Esophagus muscularis mucosa (tissue), 4 donors: Measurements from ENCODE around the gene UTP11. TPM values are rescaled to one million over a fixed set of nuclear protein-coding genes. Genes with fewer than 3 reads are reported as not detected.

ENCODE experiments used
- DNase-seq: peaks from one replicate; pipeline ENCODE4 v3.0.0-alpha.2; 2017; ENCODE audit errors: extremely low spot score
- H3K27ac ChIP-seq, 4 donors: fragments of 200-600 bp; sonication (generic); replicated peaks in 1 of 4; 1 replicate in 3 of 4; 2 replicates in 1 of 4; pipeline ENCODE4 v1.5.1; 2016 to 2019; ENCODE audit warnings: mild to moderate bottlenecking in 1 of 4
- H3K27me3 ChIP-seq, 4 donors: fragments of 200-600 bp; sonication (generic); one replicate each; pipeline versions ENCODE4 v1.5.1 to v1.6.0; 2016 to 2019
- H3K36me3 ChIP-seq, 4 donors: fragments of 200-600 bp; sonication (generic); one replicate each; pipeline ENCODE4 v1.5.1; 2016 to 2019
- H3K4me1 ChIP-seq, 4 donors: fragments of 200-600 bp; sonication (generic); one replicate each; pipeline ENCODE4 v1.5.1; 2016 to 2019
- H3K4me3 ChIP-seq, 4 donors: fragments of 200-600 bp; sonication (generic); 1 replicate in 2 of 4; 2 replicates in 2 of 4; pipeline ENCODE4 v1.5.1; 2016 to 2019; ENCODE audit warnings: mild to moderate bottlenecking in 4 of 4, moderate library complexity in 1 of 4
- H3K9me3 ChIP-seq, 4 donors: fragments of 200-600 bp; sonication (generic); 1 replicate in 3 of 4; 2 replicates in 1 of 4; pipeline ENCODE4 v1.5.1; 2016 to 2019
- CTCF ChIP-seq, 3 experiments: fragments of 200-600 bp in 2 of 3; fragments of 450-650 bp in 1 of 3; sonication (generic) in 2 of 3; IDR thresholded peaks; one replicate each; pipeline ENCODE4 v1.5.1; 2017 to 2019; ENCODE audit warnings: antibody characterized with exemption in 3 of 3, mild to moderate bottlenecking in 2 of 3, moderate library complexity in 1 of 3
- EP300 ChIP-seq: sonication (generic); formaldehyde crosslinking; IDR thresholded peaks from one replicate; pipeline ENCODE4 v1.6.1; 2017; ENCODE audit warnings: antibody characterized with exemption
- POLR2A ChIP-seq: fragments of 450-650 bp; IDR thresholded peaks from one replicate; pipeline ENCODE4 v1.6.1; 2017; ENCODE audit warnings: antibody characterized with exemption, moderate library complexity, mild to moderate bottlenecking, low read depth
- POLR2AphosphoS5 ChIP-seq, 2 donors: sonication (generic); formaldehyde crosslinking; IDR thresholded peaks; one replicate each; pipeline ENCODE4 v1.6.1; 2017; ENCODE audit warnings: antibody characterized with exemption in 2 of 2
- WGBS: methylation state at CpG from one replicate; pipeline ENCODE4 v1.1.5; 2018; 5-methylcytosine and 5-hydroxymethylcytosine counted together
- intact Hi-C: fragments of 100-400 bp; cut with DNase I; formaldehyde crosslinking; loops from one replicate; pipeline ENCODE4 v1.15.1; 2023
- total RNA-seq, 4 donors: library from RNA; depleted of rRNA; stranded (reverse); fragments of >200 nt; gene quantifications; one replicate each; pipeline versions ENCODE4 v1.1.0 to v1.2.1, GENCODE V29; 2016

UTP11 gene
- total RNA-seq, 4 donors from 2014 or later: 39.7 to 55.8 (median 42.4) TPM

GRCh38 chr1:38006008-38006828, 6.3 kb upstream of the UTP11 start:
- peak overlapping the region; percentile 93 to 97 (median 95) for H3K27ac ChIP-seq
- H3K9me3 ChIP-seq: no peaks in the 10 kb centered on the region
- peak overlapping the region; percentile 70 to 86 (median 72) for H3K4me3 ChIP-seq
- no peaks in the 10 kb centered on the region for H3K27me3 ChIP-seq
- no peaks in the 10 kb centered on the region for H3K36me3 ChIP-seq
- TF ChIP-seq POLR2A (peak; percentile 69), CTCF (IDR thresholded peaks at IDR 0.05) (no peak)
- intact Hi-C loops: no loop called here
- H3K4me1 ChIP-seq: peaks cover 37 to 48% (median 43%) of the 10 kb centered on the region in 4 donors
- no peak for DNase-seq
- 76% methylated on average over 6 of the region's 12 CpGs for WGBS

- no peaks in the 10 kb centered on the region for H3K36me3 ChIP-seq
- intact Hi-C loops: no loop called here
- peaks cover 20 to 37% (median 30%) of the 10 kb centered on the region in 4 donors for H3K4me1 ChIP-seq
- no peaks in the 10 kb centered on the region for H3K9me3 ChIP-seq
- H3K27me3 ChIP-seq: no peaks in the 10 kb centered on the region
- no peak overlapping the region for H3K27ac ChIP-seq
- 78% methylated on average over 8 of the region's 8 CpGs for WGBS
- DNase-seq: no peak
- TF ChIP-seq POLR2AphosphoS5 (IDR thresholded peaks at IDR 0.05): no peak
- TF ChIP-seq EP300: no peak
- TF ChIP-seq POLR2A: no peak
- TF ChIP-seq CTCF (IDR thresholded peaks at IDR 0.05): no peak
- H3K4me3 ChIP-seq: no peak overlapping the region
These were observed 3.3 kb upstream of the UTP11 start for GRCh38 chr1:38009088-38009840.

- 93% methylated on average over 6 of the region's 6 CpGs for WGBS
- Histone ChIP-seq H3K36me3 (no peaks in the 10 kb centered on the region), H3K4me1 (peaks cover 23 to 37% (median 31%) of the 10 kb centered on the region in 4 donors), H3K27me3 (no peaks in the 10 kb centered on the region), H3K9me3 (no peaks in the 10 kb centered on the region), H3K4me3 (no peak overlapping the region), H3K27ac (no peak overlapping the region)
- DNase-seq: no peak
- TF ChIP-seq CTCF (IDR thresholded peaks at IDR 0.05) (no peak), EP300 (no peak), POLR2A (no peak)
- intact Hi-C loops: no loop called here
These were observed 2.7 kb upstream of the UTP11 start for GRCh38 chr1:38009841-38010180.

GRCh38 chr1:38013227-38013622, 691 bp downstream of the UTP11 start:
- peak overlapping the region; percentile 61 to 84 (median 76) for H3K4me3 ChIP-seq
- no peaks in the 10 kb centered on the region for H3K27me3 ChIP-seq
- peaks cover 42 to 60% (median 53%) of the 10 kb centered on the region in 4 donors for H3K4me1 ChIP-seq
- intact Hi-C loops: no loop called here
- WGBS: 13% methylated on average over 4 of the region's 4 CpGs
- no peaks in the 10 kb centered on the region for H3K9me3 ChIP-seq
- DNase-seq: no peak
- peaks cover 4 to 21% (median 15%) of the 10 kb centered on the region in 4 donors for H3K36me3 ChIP-seq
- TF ChIP-seq POLR2A (no peak), CTCF (IDR thresholded peaks at IDR 0.05) (no peak), POLR2AphosphoS5 (IDR thresholded peaks at IDR 0.05) (no peak)
- H3K27ac ChIP-seq: peak overlapping the region; percentile 84 to 96 (median 92)
